GM12873 (cell line): ENCODE measurements around the gene CHRNB4.

ENCODE experiments used
- TF ChIP-seq, protein P1 (sequence below): IDR thresholded peaks from 2 replicates; pipeline ENCODE4 v1.5.1; 2012; ENCODE audit warnings: low read depth, mild to moderate bottlenecking, moderate library complexity, low read length, control low read depth; ENCODE audit not compliant: insufficient read depth; ENCODE audit errors: missing control alignments

The CHRNB4 gene

DNA sequence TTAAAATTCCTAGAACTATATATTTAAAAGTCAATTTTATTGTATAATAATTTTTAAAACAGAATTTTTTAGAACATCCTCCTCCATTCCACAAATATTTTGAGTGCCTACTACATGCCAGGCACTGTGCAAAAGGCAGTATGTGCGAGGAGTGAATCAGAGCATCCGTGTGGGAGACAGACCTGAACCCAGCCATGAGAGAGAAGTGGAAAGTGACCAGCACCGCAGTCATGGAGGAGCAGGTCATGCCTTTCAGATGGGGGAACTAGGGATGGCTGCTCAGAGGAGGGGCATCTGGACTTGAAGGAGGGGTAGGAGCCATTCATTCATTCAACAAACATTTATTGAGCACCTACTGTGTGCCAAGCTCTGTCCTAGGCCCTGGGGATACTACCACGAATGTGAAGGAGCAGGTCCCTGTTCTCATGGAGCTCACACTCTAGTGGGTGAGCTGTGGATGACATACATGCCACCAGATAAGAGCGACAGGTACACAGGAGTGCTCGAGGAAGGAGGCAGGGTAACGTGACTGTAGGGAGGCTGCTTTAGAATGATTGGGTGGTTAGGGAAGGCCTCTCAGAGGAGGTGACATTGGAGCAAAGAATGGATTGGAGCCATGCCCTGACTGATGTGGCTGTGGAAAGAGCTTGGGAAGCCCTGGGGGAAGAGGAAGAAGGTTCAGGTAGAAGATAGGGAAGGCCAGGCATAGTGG is 17.1 kb downstream of the CHRNB4 start:
- TF ChIP-seq, protein P1, sequence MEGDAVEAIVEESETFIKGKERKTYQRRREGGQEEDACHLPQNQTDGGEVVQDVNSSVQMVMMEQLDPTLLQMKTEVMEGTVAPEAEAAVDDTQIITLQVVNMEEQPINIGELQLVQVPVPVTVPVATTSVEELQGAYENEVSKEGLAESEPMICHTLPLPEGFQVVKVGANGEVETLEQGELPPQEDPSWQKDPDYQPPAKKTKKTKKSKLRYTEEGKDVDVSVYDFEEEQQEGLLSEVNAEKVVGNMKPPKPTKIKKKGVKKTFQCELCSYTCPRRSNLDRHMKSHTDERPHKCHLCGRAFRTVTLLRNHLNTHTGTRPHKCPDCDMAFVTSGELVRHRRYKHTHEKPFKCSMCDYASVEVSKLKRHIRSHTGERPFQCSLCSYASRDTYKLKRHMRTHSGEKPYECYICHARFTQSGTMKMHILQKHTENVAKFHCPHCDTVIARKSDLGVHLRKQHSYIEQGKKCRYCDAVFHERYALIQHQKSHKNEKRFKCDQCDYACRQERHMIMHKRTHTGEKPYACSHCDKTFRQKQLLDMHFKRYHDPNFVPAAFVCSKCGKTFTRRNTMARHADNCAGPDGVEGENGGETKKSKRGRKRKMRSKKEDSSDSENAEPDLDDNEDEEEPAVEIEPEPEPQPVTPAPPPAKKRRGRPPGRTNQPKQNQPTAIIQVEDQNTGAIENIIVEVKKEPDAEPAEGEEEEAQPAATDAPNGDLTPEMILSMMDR, result no peak

GRCh38 chr15:78621810-78622402 is 19.1 kb downstream of the CHRNB4 start:
- TF ChIP-seq, protein P1, result no peak

DNA sequence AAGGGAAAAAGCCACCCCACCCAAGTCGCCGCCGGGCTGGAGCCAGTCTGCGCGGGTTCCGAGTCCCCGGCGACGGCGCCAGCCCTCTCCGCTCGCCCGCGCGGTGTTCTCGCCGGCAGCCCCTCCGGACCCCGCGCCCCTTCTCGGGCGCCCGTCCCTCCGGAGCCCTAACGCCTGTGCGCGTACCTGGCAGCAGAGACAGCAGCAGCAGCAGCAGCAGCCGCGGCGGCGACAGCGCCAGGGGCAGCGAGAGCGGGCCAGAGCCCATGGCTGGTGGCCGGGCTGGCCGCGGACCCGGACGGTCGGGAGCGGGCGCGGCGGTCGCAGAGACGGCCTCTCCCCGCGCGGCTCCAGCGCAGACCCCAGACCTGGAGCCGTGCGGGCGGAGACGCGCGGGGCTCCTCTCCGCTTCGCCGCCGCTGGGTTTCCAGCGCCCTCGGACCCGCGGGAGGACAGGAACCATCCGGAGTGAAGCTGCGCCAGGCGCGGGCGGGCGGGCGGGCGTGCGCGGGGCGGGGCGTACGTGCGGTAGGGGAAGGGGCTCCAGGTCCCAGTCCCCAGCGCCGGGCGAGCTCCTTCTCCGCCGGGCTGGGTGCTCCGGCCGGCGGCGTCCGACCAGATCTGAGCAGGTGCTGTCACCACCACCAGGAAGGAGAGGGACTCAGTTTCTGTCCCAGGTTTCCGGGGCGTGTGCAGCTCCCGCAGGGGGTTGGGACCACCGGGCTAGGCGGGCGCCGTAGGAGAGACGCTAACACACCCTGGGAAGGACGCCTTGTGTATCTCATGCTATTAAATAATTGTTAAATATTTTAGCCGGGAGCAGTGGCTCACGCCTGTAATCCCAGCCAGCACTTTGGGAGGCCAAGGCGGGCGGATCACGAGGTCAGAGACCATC is 20.2 kb downstream of the CHRNB4 start, which contains the start of gene CHRNA3:
Gene CHRNA3 (minus strand): TSS at position 470 of the 895 bp plus-strand sequence. CDS start 202 bp downstream, at position 268.
- TF ChIP-seq, protein P1, result no peak

DNA sequence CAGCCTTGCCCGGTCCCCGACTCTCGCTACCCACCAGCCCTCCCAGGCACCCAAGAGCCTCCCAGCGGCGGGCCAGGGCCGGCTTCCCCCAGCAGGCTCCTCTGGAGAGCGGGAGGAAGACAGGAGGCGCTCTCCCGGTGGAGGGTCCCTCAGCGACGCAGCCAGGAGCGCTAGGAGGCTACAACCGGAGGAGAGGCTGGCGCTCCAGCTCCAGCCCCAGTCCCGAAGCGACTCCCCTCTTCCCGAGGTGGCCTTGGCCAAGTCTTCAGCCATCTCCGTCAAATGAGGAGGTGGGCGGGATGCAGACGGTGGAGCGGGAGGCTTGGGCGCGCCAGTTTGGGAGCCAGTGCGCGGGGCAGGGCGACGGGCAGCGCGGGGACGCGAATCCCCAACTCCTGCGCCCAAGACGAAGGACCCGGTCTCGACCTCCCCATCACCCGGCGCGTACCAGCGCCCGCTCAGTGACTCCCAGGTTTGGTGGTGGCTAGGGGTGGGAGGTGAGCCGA is 20.9 kb downstream of the CHRNB4 start:
- TF ChIP-seq, protein P1, result no peak

DNA sequence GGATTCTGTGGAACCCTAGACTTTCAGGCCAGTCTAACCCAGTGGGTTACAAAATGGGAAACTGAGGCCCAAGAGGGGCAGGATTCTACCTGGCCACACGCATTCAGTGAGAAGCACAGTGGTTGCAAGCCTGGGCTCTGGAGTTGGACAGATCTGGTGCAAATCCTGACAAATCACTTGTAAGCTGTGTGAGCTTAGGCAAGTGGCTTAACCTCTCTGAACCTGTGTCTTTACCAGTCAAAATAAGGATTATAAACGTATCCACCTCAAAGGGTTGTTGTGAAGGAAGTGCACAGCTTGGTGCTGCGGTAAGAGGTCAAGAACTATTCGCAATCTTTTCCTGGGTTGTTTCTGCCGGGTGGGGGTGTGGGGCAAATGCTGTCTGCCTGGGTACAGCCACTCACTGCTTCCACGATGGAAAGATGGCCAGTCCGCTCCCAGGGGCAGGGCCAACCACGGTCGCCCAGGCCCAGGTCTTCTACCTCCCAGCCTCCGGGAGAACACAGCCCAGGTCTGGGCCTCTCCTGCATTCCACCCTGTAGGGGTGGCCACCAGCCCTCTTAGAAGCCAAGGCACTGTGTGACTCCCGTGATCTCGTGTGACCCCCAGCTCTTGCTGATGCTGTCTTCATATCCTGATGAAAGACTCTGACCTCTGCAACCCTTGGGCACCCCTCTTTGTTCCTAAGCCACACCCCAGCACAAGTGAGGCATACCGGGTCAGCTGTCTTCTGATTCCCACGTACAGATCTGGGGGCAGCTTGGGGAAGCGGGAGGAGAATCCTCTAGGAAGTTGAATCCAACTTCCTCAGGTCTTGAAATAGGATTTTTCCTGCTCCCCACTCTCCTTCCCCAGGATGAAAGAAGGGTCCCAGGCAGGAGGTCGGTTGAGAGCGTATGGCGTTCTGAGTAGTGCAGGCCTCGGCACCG is 21.7 kb downstream of the CHRNB4 start:
- TF ChIP-seq, protein P1, result no peak

DNA sequence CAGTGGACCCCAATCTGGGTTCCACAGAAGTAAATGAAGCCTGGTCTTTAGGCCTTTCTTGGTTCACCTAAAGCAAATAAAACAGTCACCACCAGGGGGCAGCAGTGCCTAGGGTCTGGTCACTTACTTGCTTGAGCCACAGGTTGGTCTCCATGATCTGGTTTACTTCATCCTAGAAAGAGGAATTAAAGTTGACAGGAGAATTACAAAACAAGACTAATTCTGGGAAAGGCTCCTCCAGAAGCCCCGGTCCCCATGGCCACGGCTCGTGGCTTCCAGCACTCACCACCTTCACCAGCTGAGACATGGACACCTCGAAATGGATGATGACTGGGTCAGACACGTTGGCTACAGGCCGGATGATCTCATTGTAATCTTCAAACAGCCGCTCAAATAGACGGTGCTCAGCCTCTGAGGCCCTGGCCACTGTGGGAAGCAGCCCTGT is 22.5 kb downstream of the CHRNB4 start:
- TF ChIP-seq, protein P1, result peak; percentile 83
